GM12878 (cell line): ENCODE measurements around the gene ZNF776. TPM values are rescaled to one million over a fixed set of nuclear protein-coding genes. Genes with fewer than 3 reads are reported as not detected.

Experiments used
- ATAC-seq: fragments of 200-7000 bp; cut with Tn5 transposase; 3 replicates; pipeline ENCODE4 v1.9.1; 2020; ENCODE audit warnings: mild to moderate bottlenecking, moderate library complexity
- BruUV-seq: library from RNA; stranded (reverse); fragments of 400-500 nt; replicated peaks from 2 replicates; lab custom pipeline; 2021; lab: Mats Ljungman, UMichigan
- CTCF ChIA-PET: fragments of 300-600 bp; sonication (Branson Sonifier 250); formaldehyde crosslinking; extraction: SDS; loops from one replicate; lab custom pipeline; 2021; ENCODE audit warnings: inconsistent platforms; lab: Yijun Ruan, JAX
- POLR2A ChIA-PET: fragments of 350-600 bp; formaldehyde crosslinking; extraction: SDS; loops from one replicate; lab custom pipeline; 2021; ENCODE audit warnings: inconsistent platforms; lab: Charles Lee
- RAD21 ChIA-PET: fragments of 300-600 bp; sonication (Branson Sonifier 250); formaldehyde crosslinking; loops from one replicate; lab custom pipeline; 2023; ENCODE audit warnings: antibody characterized with exemption; ENCODE audit not compliant: unreplicated experiment; lab: Charles Lee
- SMC1A ChIA-PET: fragments of 300-600 bp; sonication (Branson Sonifier 250); formaldehyde crosslinking; loops from one replicate; lab custom pipeline; 2023; ENCODE audit not compliant: unreplicated experiment, uncharacterized antibody; lab: Charles Lee
- DNase-seq: peaks from one replicate; pipeline ENCODE4 v3.0.0-alpha.2; 2011; ENCODE audit warnings: low read depth, low spot score
- FAIRE-seq: peaks from 3 replicates; lab custom pipeline; 2011; peaks lifted over from hg19 to GRCh38; lab: Jason Lieb, UNC
- H2AFZ ChIP-seq: 2 replicates; pipeline ENCODE4 v1.6.0; 2011; ENCODE audit warnings: low read depth, low read length, control low read depth; ENCODE audit not compliant: control insufficient read depth
- H3K27ac ChIP-seq: 2 replicates; pipeline ENCODE4 v1.5.1; 2011; ENCODE audit warnings: control low read depth; ENCODE audit not compliant: control insufficient read depth, insufficient read depth
- H3K27me3 ChIP-seq, 2 experiments: replicated peaks in 1 of 2; 2 replicates each; pipeline versions ENCODE4 v1.6.0 to v1.6.1; 2011; ENCODE audit warnings: low read length in 1 of 2; ENCODE audit not compliant: control insufficient read depth in 2 of 2, insufficient read depth in 2 of 2
- H3K36me3 ChIP-seq, 2 experiments: 2 replicates each; pipeline ENCODE4 v1.5.1; 2011; ENCODE audit warnings: low read length in 1 of 2; ENCODE audit not compliant: control insufficient read depth in 2 of 2, insufficient read depth in 2 of 2
- H3K4me1 ChIP-seq: 2 replicates; pipeline ENCODE4 v1.6.1; 2011; ENCODE audit warnings: mild to moderate bottlenecking, low read length, moderate library complexity, mixed read lengths; ENCODE audit not compliant: control insufficient read depth, insufficient read depth
- H3K4me2 ChIP-seq: 2 replicates; pipeline ENCODE4 v1.6.0; 2011; ENCODE audit warnings: control low read depth; ENCODE audit not compliant: control insufficient read depth, insufficient read depth
- H3K4me3 ChIP-seq: fragments of 200-600 bp; sonication (generic); 2 replicates; pipeline ENCODE4 v1.5.1; 2016
- H3K79me2 ChIP-seq: 2 replicates; pipeline ENCODE4 v1.6.0; 2011; ENCODE audit warnings: low read length; ENCODE audit not compliant: control insufficient read depth, insufficient read depth
- H3K9ac ChIP-seq: 2 replicates; pipeline ENCODE4 v1.8.0; 2011; ENCODE audit warnings: low read length, control low read depth, mixed read lengths; ENCODE audit not compliant: control insufficient read depth, insufficient read depth
- H3K9me3 ChIP-seq: replicated peaks from 3 replicates; pipeline ENCODE4 v1.5.1; 2011; ENCODE audit warnings: mild to moderate bottlenecking, low read length; ENCODE audit not compliant: control insufficient read depth, insufficient read depth
- H4K20me1 ChIP-seq: 2 replicates; pipeline ENCODE4 v1.6.0; 2011; ENCODE audit not compliant: control insufficient read depth, insufficient read depth
- BCL11A ChIP-seq: IDR thresholded peaks from 2 replicates; pipeline ENCODE4 v1.6.1; 2011; ENCODE audit warnings: low read depth, low read length
- GABPA ChIP-seq: IDR thresholded peaks from 2 replicates; pipeline ENCODE4 v1.6.1; 2014; ENCODE audit warnings: antibody characterized with exemption, low read depth, mild to moderate bottlenecking, inconsistent platforms
- GATAD2B ChIP-seq: fragments of 450-650 bp; conservative IDR thresholded peaks from 2 replicates; pipeline ENCODE4 v1.6.1; 2017; ENCODE audit warnings: low read depth, mild to moderate bottlenecking, moderate library complexity
- IKZF1 ChIP-seq: fragments of 450-650 bp; conservative IDR thresholded peaks from 2 replicates; pipeline ENCODE4 v1.6.1; 2017; ENCODE audit warnings: antibody characterized with exemption, mild to moderate bottlenecking
- KLF5 ChIP-seq: fragments of 450-650 bp; IDR thresholded peaks from 2 replicates; pipeline ENCODE4 v1.6.1; 2014; ENCODE audit warnings: mild to moderate bottlenecking; ENCODE audit not compliant: partially characterized antibody
- PML ChIP-seq: IDR thresholded peaks from 2 replicates; pipeline ENCODE4 v1.6.1; 2012; ENCODE audit warnings: low read length, inconsistent platforms
- POLR2AphosphoS5 ChIP-seq: IDR thresholded peaks from 2 replicates; pipeline ENCODE4 v1.6.1; 2011; ENCODE audit warnings: mild to moderate bottlenecking, low read length, inconsistent platforms
- WGBS: methylation state at CpG from one replicate; pipeline ENCODE4 v1.1.6; 2016; ENCODE audit warnings: low lambda C conversion rate; ENCODE audit not compliant: insufficient replicate concordance, insufficient coverage; ENCODE audit errors: missing lambda C conversion rate; 5-methylcytosine and 5-hydroxymethylcytosine counted together
- in situ Hi-C: fragments of 300-500 bp; cut with MboI; formaldehyde crosslinking; loops from 9 replicates; pipeline ENCODE4 v1.14.3; 2018; ENCODE audit warnings: mixed read lengths
- intact Hi-C: fragments of 100-400 bp; cut with micrococcal nuclease; formaldehyde crosslinking; loops from one replicate; pipeline ENCODE4 v1.14.2; 2022; ENCODE audit not compliant: unreplicated experiment
- polyA plus RNA-seq, 11 experiments: library from polyadenylated mRNA; depleted of rRNA in 4 of 11; unstranded in 6 of 11; stranded (reverse) in 5 of 11; fragments of >200 nt; fragmentation: Nextera tagmentation in 4 of 11; fragmentation: Illumina TruSeq in 1 of 11; extraction: Ambion mirVana in 4 of 11; extraction: Trizol in 1 of 11; gene quantifications; 1 replicate in 1 of 11; 2 replicates in 10 of 11; pipeline versions ENCODE4 v1.2.1 to v1.2.3, GENCODE V29; 2011 to 2016; ENCODE audit warnings: inconsistent platforms in 2 of 11, missing spikeins in 2 of 11, low read depth in 1 of 11
- total RNA-seq, 4 experiments: library from RNA; depleted of rRNA in 3 of 4; stranded (reverse); fragments of >200 nt in 3 of 4; fragmentation: Illumina TruSeq in 1 of 4; extraction: Trizol in 1 of 4; gene quantifications; 2 replicates each; pipeline versions ENCODE4 v1.2.1 to v1.2.3, GENCODE V29; 2013 to 2021
- TF ChIP-seq, protein P1 (sequence below): fragments of 450-650 bp; IDR thresholded peaks from 2 replicates; pipeline ENCODE4 v1.6.1; 2016; ENCODE audit warnings: mild to moderate bottlenecking
- TF ChIP-seq, protein P2 (sequence below): fragments of 450-650 bp; IDR thresholded peaks from 2 replicates; pipeline ENCODE4 v1.6.1; 2016; ENCODE audit warnings: mild to moderate bottlenecking, moderate library complexity, borderline replicate concordance

The ZNF776 gene
- total and polyA plus RNA-seq, 10 of the 15 experiments (the other 5 are each of a cell fraction or from before 2014, with no cell fraction given), result 1.9 to 16.3 (median 11.7) TPM

DNA sequence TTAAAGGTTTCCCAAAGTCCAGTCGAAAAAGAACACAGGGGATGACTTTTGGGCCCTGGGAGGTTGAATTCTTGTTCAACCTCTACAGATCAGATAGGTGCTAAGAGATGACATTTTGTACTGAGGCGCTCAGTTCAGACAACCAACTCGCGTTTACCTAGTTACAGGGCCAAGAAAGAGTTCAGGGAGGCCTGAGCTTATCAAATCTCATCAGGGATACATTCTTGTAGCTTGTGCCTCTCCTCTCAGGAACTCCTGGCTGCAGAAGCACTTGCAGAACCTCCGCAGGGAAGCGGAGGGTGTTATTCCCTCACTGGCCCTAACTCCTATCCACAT is 825 bp downstream of the ZNF776 start:
- ChIA-PET POLR2A (interaction anchor here (0.7 to 0.9 kb wide), 2 partner anchors 73 to 104 kb away, joined by 3 to 5 read pairs; no protein-coding TSS in a partner anchor), CTCF (interaction anchor here (1.5 to 1.6 kb wide), 2 partner anchors 9 to 54 kb away, joined by 5 to 9 read pairs; no protein-coding TSS in a partner anchor), RAD21 (interaction anchor here (0.6 to 1.0 kb wide), 2 partner anchors 72 to 211 kb away, joined by 3 to 4 read pairs; no protein-coding TSS in a partner anchor), SMC1A (interaction anchor here (1.1 to 1.7 kb wide), 3 partner anchors 9 to 72 kb away, joined by 3 to 7 read pairs (median 5); no protein-coding TSS in a partner anchor)
- 47% methylated on average over 6 of the region's 6 CpGs for WGBS
- Histone ChIP-seq H3K36me3 (peaks cover 8 to 33% of the 10 kb centered on the region in 2 experiments), H3K79me2 (peaks cover 26% of the 10 kb centered on the region), H4K20me1 (no peaks in the 10 kb centered on the region), H2AFZ (peak overlapping the region; percentile 90; the same call in 1 of the 2 replicates), H3K4me1 (no peaks in the 10 kb centered on the region), H3K4me2 (peak overlapping the region; percentile 85), H3K9me3 (peaks cover 39% of the 10 kb centered on the region), H3K9ac (peak overlapping the region; percentile 78), H3K27ac (peak overlapping the region; percentile 83), H3K4me3 (peak overlapping the region; percentile 96), H3K27me3 (no peaks in the 10 kb centered on the region)
- in situ Hi-C loops (no loop called here), intact Hi-C loops (loop anchor here (2.0 kb wide), 1 partner anchor 531 kb away; the partner anchor contains the start of gene ZNF8)
- no TSS peak for BruUV-seq
- FAIRE-seq, result no peak
- TF ChIP-seq IKZF1 (no peak), POLR2AphosphoS5 (no peak; the same call in 1 of the 2 replicates)
- TF ChIP-seq, protein P1, sequence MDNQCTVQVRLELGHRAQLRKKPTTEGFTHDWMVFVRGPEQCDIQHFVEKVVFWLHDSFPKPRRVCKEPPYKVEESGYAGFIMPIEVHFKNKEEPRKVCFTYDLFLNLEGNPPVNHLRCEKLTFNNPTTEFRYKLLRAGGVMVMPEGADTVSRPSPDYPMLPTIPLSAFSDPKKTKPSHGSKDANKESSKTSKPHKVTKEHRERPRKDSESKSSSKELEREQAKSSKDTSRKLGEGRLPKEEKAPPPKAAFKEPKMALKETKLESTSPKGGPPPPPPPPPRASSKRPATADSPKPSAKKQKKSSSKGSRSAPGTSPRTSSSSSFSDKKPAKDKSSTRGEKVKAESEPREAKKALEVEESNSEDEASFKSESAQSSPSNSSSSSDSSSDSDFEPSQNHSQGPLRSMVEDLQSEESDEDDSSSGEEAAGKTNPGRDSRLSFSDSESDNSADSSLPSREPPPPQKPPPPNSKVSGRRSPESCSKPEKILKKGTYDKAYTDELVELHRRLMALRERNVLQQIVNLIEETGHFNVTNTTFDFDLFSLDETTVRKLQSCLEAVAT, result peak; percentile 72
- no peak for DNase-seq
- peak; percentile 4; the same call in 2 of the 3 replicates for ATAC-seq

DNA sequence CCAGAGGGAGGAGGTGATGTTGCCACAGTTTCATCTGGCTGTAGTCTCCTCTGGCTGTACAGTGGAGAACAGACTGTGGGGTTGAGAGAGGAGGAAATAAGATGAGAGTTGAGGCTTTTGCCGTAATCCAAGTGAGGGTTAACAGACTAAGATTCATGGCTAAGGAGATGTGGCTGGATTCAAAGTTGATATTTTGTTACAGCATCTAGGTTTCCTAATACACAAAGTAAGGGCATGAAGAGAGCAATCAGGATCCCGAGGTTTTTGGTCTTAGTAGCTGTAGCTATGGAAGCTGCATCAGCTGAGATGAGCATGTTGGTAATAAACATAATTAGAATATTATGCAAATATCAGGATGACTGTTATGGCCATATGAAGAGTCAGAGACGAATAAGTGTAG is 1.4 kb downstream of the ZNF776 start:
- DNase-seq, result no peak
- intact Hi-C loops, result no loop called here
- BruUV-seq, result no TSS peak
- ChIA-PET POLR2A (interaction anchor here (0.9 kb wide), 1 partner anchor 73 kb away, joined by 3 read pairs; no protein-coding TSS in a partner anchor), CTCF (no interaction called here), SMC1A (interaction anchor here (1.1 to 1.7 kb wide), 3 partner anchors 8 to 72 kb away, joined by 3 to 7 read pairs (median 5); no protein-coding TSS in a partner anchor), RAD21 (no interaction called here)
- FAIRE-seq, result no peak
- Histone ChIP-seq H3K4me1 (no peaks in the 10 kb centered on the region), H3K4me3 (peak overlapping the region; percentile 96), H3K27me3 (no peaks in the 10 kb centered on the region), H4K20me1 (no peaks in the 10 kb centered on the region), H3K27ac (no peak overlapping the region), H3K9me3 (peaks cover 45% of the 10 kb centered on the region), H3K9ac (no peak overlapping the region), H2AFZ (no peak overlapping the region), H3K4me2 (peak overlapping the region; percentile 85), H3K36me3 (peaks cover 10 to 39% of the 10 kb centered on the region in 2 experiments), H3K79me2 (peaks cover 26% of the 10 kb centered on the region)
- 80% methylated on average over 3 of the region's 3 CpGs for WGBS
- in situ Hi-C loops, result no loop called here
- no peak for ATAC-seq
- TF ChIP-seq BCL11A, result no peak
- TF ChIP-seq GATAD2B, result no peak
- TF ChIP-seq KLF5, result no peak
- no peak for TF ChIP-seq GABPA
- TF ChIP-seq, protein P2, sequence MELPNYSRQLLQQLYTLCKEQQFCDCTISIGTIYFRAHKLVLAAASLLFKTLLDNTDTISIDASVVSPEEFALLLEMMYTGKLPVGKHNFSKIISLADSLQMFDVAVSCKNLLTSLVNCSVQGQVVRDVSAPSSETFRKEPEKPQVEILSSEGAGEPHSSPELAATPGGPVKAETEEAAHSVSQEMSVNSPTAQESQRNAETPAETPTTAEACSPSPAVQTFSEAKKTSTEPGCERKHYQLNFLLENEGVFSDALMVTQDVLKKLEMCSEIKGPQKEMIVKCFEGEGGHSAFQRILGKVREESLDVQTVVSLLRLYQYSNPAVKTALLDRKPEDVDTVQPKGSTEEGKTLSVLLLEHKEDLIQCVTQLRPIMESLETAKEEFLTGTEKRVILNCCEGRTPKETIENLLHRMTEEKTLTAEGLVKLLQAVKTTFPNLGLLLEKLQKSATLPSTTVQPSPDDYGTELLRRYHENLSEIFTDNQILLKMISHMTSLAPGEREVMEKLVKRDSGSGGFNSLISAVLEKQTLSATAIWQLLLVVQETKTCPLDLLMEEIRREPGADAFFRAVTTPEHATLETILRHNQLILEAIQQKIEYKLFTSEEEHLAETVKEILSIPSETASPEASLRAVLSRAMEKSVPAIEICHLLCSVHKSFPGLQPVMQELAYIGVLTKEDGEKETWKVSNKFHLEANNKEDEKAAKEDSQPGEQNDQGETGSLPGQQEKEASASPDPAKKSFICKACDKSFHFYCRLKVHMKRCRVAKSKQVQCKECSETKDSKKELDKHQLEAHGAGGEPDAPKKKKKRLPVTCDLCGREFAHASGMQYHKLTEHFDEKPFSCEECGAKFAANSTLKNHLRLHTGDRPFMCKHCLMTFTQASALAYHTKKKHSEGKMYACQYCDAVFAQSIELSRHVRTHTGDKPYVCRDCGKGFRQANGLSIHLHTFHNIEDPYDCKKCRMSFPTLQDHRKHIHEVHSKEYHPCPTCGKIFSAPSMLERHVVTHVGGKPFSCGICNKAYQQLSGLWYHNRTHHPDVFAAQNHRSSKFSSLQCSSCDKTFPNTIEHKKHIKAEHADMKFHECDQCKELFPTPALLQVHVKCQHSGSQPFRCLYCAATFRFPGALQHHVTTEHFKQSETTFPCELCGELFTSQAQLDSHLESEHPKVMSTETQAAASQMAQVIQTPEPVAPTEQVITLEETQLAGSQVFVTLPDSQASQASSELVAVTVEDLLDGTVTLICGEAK, result no peak
- TF ChIP-seq, protein P1, result no peak
- no peak for TF ChIP-seq PML
